ENCODE measurements around the gene BAIAP2L1. TPM values are rescaled to one million over a fixed set of nuclear protein-coding genes. Genes with fewer than 3 reads are reported as not detected.

Gene BAIAP2L1
- total and polyA plus RNA-seq, 2 donors (not counting 1 experiment from before 2014, with no cell fraction given), result 3.1 to 5.3 TPM

- H3K79me2 ChIP-seq (ENCODE audit: control insufficient read depth, insufficient read depth, low read length), result no peaks in the 10 kb centered on the region
- no peaks in the 10 kb centered on the region for H4K20me1 ChIP-seq (ENCODE audit: control insufficient read depth, extremely low read depth, insufficient read depth, low read length)
These were observed 36.7 kb downstream of the BAIAP2L1 start for GRCh38 chr7:98364220-98364619.

GRCh38 chr7:98362517-98362916, 38.4 kb downstream of the BAIAP2L1 start:
- Histone ChIP-seq H3K4me1 (ENCODE audit: control insufficient read depth, extremely low read depth, insufficient read depth, low read length) (no peaks in the 10 kb centered on the region), H3K27me3 (ENCODE audit: control insufficient read depth, insufficient read depth, low read length) (no peaks in the 10 kb centered on the region), H2AFZ (ENCODE audit: low read length) (no peak overlapping the region), H3K36me3 (ENCODE audit: control insufficient read depth, insufficient read depth, low read length) (no peaks in the 10 kb centered on the region), H3K4me2 (ENCODE audit: extremely low read depth, insufficient read depth, low read length) (no peak overlapping the region), H3K27ac (ENCODE audit: insufficient read depth, low read length) (no peak overlapping the region), H3K9me3 (ENCODE audit: control insufficient read depth, insufficient read depth, low read depth, low read length) (no peaks in the 10 kb centered on the region), H3K9ac (ENCODE audit: insufficient read depth, low read length) (no peak overlapping the region), H3K79me2 (ENCODE audit: control insufficient read depth, insufficient read depth, low read length) (no peaks in the 10 kb centered on the region), H4K20me1 (ENCODE audit: control insufficient read depth, extremely low read depth, insufficient read depth, low read length) (no peaks in the 10 kb centered on the region), H3K4me3 (replicated peaks in 1 of 4; ENCODE audit: control extremely low read depth in 1 of 4, insufficient read depth in 1 of 4, low read depth in 3 of 4, low read length in 4 of 4) (no peak overlapping the region)
- no peak for DNase-seq (ENCODE audit: low read depth in 2 of 2)
- TF ChIP-seq CTCF (conservative IDR thresholded peaks at IDR 0.05 in 1 of 2, IDR thresholded peaks at IDR 0.05 in 1 of 2; ENCODE audit: low read depth in 1 of 2, low read length in 2 of 2) (no peak), EZH2 (IDR thresholded peaks at IDR 0.05; ENCODE audit: low read length, missing control alignments) (no peak)

More at GRCh38 chr7:98364220-98364619, 36.7 kb downstream of the BAIAP2L1 start:
- TF ChIP-seq CTCF (conservative IDR thresholded peaks at IDR 0.05 in 1 of 2, IDR thresholded peaks at IDR 0.05 in 1 of 2; ENCODE audit: low read depth in 1 of 2, low read length in 2 of 2) (no peak), EZH2 (IDR thresholded peaks at IDR 0.05; ENCODE audit: low read length, missing control alignments) (no peak)
- H3K36me3 ChIP-seq (ENCODE audit: control insufficient read depth, insufficient read depth, low read length), result no peaks in the 10 kb centered on the region
- H2AFZ ChIP-seq (ENCODE audit: low read length), result no peak overlapping the region
- H3K27ac ChIP-seq (ENCODE audit: insufficient read depth, low read length), result no peak overlapping the region
- H3K9ac ChIP-seq (ENCODE audit: insufficient read depth, low read length), result no peak overlapping the region
- H3K9me3 ChIP-seq (ENCODE audit: control insufficient read depth, insufficient read depth, low read depth, low read length), result no peaks in the 10 kb centered on the region
- no peaks in the 10 kb centered on the region for H3K4me1 ChIP-seq (ENCODE audit: control insufficient read depth, extremely low read depth, insufficient read depth, low read length)
- no peaks in the 10 kb centered on the region for H3K27me3 ChIP-seq (ENCODE audit: control insufficient read depth, insufficient read depth, low read length)
- no peak overlapping the region for H3K4me2 ChIP-seq (ENCODE audit: extremely low read depth, insufficient read depth, low read length)
- DNase-seq (ENCODE audit: low read depth in 2 of 2), result no peak
- H3K4me3 ChIP-seq (replicated peaks in 1 of 4; ENCODE audit: control extremely low read depth in 1 of 4, insufficient read depth in 1 of 4, low read depth in 3 of 4, low read length in 4 of 4), result no peak overlapping the region

GRCh38 chr7:98360221-98361130, 40.4 kb downstream of the BAIAP2L1 start:
- Histone ChIP-seq H3K4me3 (replicated peaks in 1 of 4; ENCODE audit: control extremely low read depth in 1 of 4, insufficient read depth in 1 of 4, low read depth in 3 of 4, low read length in 4 of 4) (no peak overlapping the region), H2AFZ (ENCODE audit: low read length) (no peak overlapping the region), H4K20me1 (ENCODE audit: control insufficient read depth, extremely low read depth, insufficient read depth, low read length) (no peaks in the 10 kb centered on the region), H3K4me1 (ENCODE audit: control insufficient read depth, extremely low read depth, insufficient read depth, low read length) (no peaks in the 10 kb centered on the region), H3K79me2 (ENCODE audit: control insufficient read depth, insufficient read depth, low read length) (no peaks in the 10 kb centered on the region), H3K27ac (ENCODE audit: insufficient read depth, low read length) (no peak overlapping the region), H3K36me3 (ENCODE audit: control insufficient read depth, insufficient read depth, low read length) (no peaks in the 10 kb centered on the region), H3K4me2 (ENCODE audit: extremely low read depth, insufficient read depth, low read length) (no peak overlapping the region), H3K27me3 (ENCODE audit: control insufficient read depth, insufficient read depth, low read length) (no peaks in the 10 kb centered on the region), H3K9me3 (ENCODE audit: control insufficient read depth, insufficient read depth, low read depth, low read length) (no peaks in the 10 kb centered on the region), H3K9ac (ENCODE audit: insufficient read depth, low read length) (no peak overlapping the region)
- TF ChIP-seq EZH2 (IDR thresholded peaks at IDR 0.05; ENCODE audit: low read length, missing control alignments) (no peak), CTCF (conservative IDR thresholded peaks at IDR 0.05 in 1 of 2, IDR thresholded peaks at IDR 0.05 in 1 of 2; ENCODE audit: low read depth in 1 of 2, low read length in 2 of 2) (no peak)
- no peak for DNase-seq (ENCODE audit: low read depth in 2 of 2)
